Anterior cingulate cortex (tissue), 58 donors: Measurements from ENCODE around the gene PDZD2.

Experiments
- DNase-seq, 58 donors: peaks; one replicate each; lab custom pipeline; 2025; lab: John Stamatoyannopoulos, UW

PDZD2 gene

GRCh38 chr5:31900296-31900865 is 261.4 kb downstream of the PDZD2 start:
- DNase-seq: no peak

GRCh38 chr5:31901807-31902530 is 263.0 kb downstream of the PDZD2 start:
- DNase-seq: no peak

GRCh38 chr5:31908396-31908795 is 269.5 kb downstream of the PDZD2 start:
- DNase-seq: no peak

DNA sequence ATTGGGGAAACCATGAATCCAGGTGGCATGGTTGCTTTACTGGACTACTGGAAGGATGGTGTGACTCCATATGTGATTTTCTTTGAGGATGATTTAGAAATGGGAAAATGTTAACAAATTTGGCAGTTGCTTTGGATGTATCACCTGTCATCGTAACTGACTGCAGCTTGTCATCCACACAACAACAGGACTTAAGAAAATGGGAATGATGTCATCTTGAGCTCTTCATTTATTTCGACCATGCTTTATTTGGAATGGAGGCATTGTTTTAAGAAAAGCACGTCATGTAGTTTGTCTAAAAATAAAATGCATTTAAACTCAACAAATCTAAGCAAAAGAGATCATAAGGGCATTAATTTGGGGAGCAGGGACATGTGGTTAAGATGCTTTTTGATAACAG is 270.1 kb downstream of the PDZD2 start:
- DNase-seq: no peak

GRCh38 chr5:31911291-31912265 is 272.6 kb downstream of the PDZD2 start:
- peak in 52 of 58 donors; percentile 10 to 87 (median 50) for DNase-seq

- no peak for DNase-seq
Measured at GRCh38 chr5:31913808-31914207, 274.9 kb downstream of the PDZD2 start.

GRCh38 chr5:31916327-31916726 is 277.4 kb downstream of the PDZD2 start:
- DNase-seq: no peak

GRCh38 chr5:31918739-31919138 is 279.8 kb downstream of the PDZD2 start:
- no peak for DNase-seq

DNA sequence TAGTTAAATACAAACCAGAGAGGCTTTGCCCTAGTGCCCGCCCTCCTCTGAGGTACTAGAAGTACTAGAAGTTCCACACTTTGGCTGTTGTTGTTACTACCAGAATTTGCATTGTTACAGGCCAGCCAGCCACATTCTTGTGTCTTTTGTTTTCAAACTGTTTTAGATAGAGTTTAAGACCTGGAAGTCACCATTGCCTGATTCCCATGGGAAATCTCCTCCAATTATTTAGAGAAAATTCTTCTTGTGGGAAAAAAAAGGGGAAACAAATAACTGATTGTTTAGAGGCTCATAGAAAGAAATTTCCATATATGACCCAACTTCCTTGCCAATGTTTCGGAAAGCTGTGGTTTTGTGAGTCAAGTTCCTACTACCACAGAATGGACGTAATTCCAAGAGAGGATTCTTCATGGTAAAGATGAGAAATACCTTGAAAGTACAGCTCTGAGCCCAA is 282.9 kb downstream of the PDZD2 start:
- DNase-seq: no peak

- DNase-seq: peak in 4 of 58 donors; percentile 2 to 15 (median 10)
Measured at GRCh38 chr5:31924005-31924404, 285.1 kb downstream of the PDZD2 start.

GRCh38 chr5:31931874-31932273 is 292.9 kb downstream of the PDZD2 start:
- DNase-seq: no peak

GRCh38 chr5:31934156-31934555 is 295.2 kb downstream of the PDZD2 start:
- no peak for DNase-seq

- DNase-seq: no peak
Measured at GRCh38 chr5:31935496-31936369, 296.8 kb downstream of the PDZD2 start.

- DNase-seq: peak in 11 of 58 donors; percentile 3 to 29 (median 14)
Measured at GRCh38 chr5:31936683-31937082, 297.8 kb downstream of the PDZD2 start.

DNA sequence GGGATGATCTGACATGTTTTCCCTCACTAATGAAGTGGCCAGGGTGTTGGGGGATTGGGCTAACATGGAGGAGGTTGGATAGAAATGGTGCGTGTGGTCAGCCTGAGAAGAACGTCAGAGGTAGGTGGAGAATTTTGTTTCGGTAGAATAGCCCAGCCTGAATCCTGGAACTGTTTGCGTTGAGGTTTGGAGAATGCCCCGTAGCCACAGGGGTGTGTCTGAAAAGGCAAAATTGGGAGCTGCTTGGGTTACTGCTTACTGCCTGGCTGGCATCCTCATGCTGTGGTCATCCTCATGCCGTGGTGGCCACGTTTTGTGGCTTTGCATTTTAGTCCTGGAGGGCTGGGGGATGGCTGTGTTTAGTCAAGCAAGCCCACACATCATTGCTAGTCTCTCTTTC is 298.3 kb downstream of the PDZD2 start:
- no peak for DNase-seq

DNA sequence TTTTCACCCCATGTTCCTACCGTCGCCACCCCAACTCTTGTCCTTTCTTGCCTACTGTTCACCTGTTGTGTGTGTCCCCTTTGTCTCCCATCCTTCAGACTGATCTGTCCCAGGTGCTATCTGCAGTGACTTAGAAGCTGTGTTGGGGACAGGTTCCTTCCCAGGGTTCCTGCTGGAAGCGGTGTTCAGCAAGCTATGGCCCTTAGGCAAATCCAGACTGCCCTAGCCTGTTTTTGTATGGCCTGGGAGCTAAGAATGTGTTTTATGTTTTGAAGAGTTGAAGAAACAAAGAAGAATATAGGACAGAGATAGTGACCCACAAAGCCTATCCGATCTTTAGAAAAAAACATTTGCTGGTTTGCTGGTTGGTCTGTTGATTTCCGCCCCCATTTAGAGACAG is 298.8 kb downstream of the PDZD2 start:
- DNase-seq: no peak

- DNase-seq: no peak
Measured at GRCh38 chr5:31939151-31939550, 300.2 kb downstream of the PDZD2 start.

DNA sequence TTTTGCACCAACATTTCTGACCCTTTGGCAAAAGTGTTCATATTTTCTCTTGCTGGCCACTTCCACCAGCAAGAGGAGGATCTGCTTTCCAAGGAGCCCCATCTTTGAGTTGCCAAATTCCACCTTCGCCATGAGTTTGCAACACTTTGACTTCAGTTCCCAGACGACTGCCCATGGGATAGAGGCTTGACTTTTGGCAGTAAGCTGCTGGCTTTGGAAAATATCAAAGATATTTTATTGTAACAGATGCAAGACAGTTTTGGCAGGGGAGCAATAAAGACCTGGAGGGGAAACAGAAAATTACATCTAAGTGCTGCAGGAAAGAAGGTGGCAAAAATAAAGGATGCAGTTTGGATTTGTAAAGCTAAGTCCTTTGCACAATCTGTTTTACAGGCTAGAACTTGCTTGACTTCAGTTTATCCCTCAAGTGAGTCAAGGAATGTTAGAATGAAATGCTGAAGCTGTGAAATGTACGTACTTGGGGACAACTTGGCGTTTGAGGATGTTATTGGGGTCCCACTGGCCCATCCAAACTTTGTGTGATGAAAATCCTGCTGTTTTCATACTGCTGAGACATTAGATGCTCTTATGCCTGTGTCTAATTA is 302.3 kb downstream of the PDZD2 start:
- DNase-seq: no peak

GRCh38 chr5:31942546-31942945 is 303.6 kb downstream of the PDZD2 start:
- no peak for DNase-seq
